G401.6 (cell line): ENCODE measurements around the gene GBF1.

Experiments
- FAIRE-seq: peaks from 2 replicates; lab custom pipeline; 2012; peaks lifted over from hg19 to GRCh38; lab: Jason Lieb, UNC

The GBF1 gene

DNA sequence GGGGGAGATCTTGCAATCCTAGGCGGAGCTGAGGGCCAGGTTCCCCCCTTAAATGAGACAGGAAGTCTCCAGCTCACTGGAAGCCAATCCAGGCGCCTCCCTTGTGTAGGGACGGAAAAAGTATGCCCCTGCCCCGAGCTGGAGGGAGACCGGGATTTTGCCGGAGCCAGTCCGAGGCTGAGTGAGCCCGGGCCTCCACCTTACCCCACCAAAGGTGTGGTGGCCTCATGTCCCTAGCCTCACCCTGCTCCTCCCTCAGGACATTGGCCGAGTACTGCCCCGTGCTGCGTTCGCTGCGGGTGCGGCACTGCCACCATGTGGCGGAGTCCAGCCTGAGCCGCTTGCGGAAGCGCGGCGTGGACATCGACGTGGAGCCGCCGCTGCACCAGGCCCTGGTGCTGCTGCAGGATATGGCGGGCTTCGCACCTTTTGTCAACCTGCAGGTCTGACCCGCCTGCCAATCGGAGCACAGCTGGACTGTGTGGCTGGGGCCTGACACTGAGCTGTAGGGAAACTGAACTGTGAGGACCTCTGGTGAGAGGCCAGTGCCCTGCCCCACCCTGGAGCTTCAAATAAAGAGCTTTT lies 177.3 kb downstream of the GBF1 start:
- no peak for FAIRE-seq

GRCh38 chr10:102423372-102423968 lies 178.1 kb downstream of the GBF1 start:
- FAIRE-seq = no peak

- no peak for FAIRE-seq
Measured at GRCh38 chr10:102424145-102424544, 178.8 kb downstream of the GBF1 start.

DNA sequence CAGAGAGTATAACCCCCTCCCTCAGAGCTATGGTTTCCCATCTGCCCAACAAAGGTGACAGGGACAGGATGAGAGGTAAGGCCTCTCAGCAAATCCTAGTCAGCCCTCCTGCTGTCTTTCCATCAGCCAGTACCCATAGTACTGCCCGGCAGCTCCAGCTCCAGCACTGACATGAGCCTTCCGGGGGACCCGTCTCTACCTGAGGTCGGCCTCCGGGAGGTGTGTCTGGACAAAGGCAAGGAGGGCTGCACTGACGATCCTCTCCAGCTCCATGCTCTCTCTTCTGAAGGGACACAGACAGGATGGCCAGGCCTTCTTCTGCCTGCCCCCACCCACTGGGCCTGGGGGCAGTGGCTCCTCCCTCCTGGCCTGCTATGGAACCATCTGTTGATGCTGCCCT lies 179.6 kb downstream of the GBF1 start:
- FAIRE-seq = no peak

- FAIRE-seq = no peak
Measured at GRCh38 chr10:102425444-102425843, 180.1 kb downstream of the GBF1 start.

GRCh38 chr10:102426803-102427287 lies 181.5 kb downstream of the GBF1 start:
- no peak for FAIRE-seq

DNA sequence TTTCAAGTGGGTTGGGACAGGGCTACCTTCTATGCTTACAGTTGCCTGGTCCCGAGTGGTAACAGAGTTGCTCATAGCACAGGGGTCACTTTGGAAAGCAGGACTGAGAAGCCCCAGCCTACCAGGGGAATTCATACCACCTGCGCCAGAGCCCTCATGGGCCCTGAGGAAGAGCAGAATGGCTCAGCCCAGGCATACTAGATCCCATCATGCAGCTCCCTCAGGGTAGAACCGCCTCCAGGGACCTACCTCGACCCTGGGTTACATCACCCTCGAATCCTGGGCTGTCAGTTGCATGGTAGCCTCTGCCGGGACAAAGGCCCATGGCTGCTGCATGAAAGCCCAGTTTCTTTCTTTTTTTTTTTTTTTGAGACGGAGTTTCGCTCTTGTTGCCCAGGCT lies 184.1 kb downstream of the GBF1 start:
- FAIRE-seq = no peak

- no peak for FAIRE-seq
Measured at GRCh38 chr10:102431452-102432124, 186.3 kb downstream of the GBF1 start.
